Psoas muscle (tissue), 8 donors: ENCODE measurements around the gene TP63. TPM values are rescaled to one million over a fixed set of nuclear protein-coding genes. Genes with fewer than 3 reads are reported as not detected.

Experiments used
- ATAC-seq, 4 donors: fragments of 200-7000 bp; cut with Tn5 transposase; one replicate each; pipeline ENCODE4 v1.9.1; 2020; ENCODE audit warnings: moderate library complexity in 3 of 4, mild to moderate bottlenecking in 2 of 4
- DNase-seq, 2 donors: peaks; one replicate each; pipeline ENCODE4 v3.0.0-alpha.2; 2020
- H3K27ac ChIP-seq: fragments of 200-600 bp; one replicate; pipeline ENCODE4 v1.8.0; 2022
- H3K27me3 ChIP-seq, 3 donors: fragments of 200-600 bp in 1 of 3; one replicate each; pipeline versions ENCODE4 v1.6.1 to v1.8.0; 2013 to 2022; ENCODE audit warnings: low read length in 2 of 3, mild to moderate bottlenecking in 2 of 3, moderate library complexity in 1 of 3; ENCODE audit not compliant: insufficient read depth in 3 of 3
- H3K36me3 ChIP-seq, 2 donors: fragments of 200-600 bp in 1 of 2; one replicate each; pipeline versions ENCODE4 v1.6.1 to v1.8.0; 2013 to 2022; ENCODE audit warnings: low read depth in 1 of 2, mild to moderate bottlenecking in 1 of 2, moderate library complexity in 1 of 2; ENCODE audit not compliant: insufficient read depth in 1 of 2
- H3K4me1 ChIP-seq: fragments of 200-600 bp; one replicate; pipeline ENCODE4 v1.8.0; 2022
- H3K4me3 ChIP-seq: fragments of 200-600 bp; one replicate; pipeline ENCODE4 v1.8.0; 2022; ENCODE audit warnings: mild to moderate bottlenecking
- H3K9me3 ChIP-seq: fragments of 200-600 bp; one replicate; pipeline ENCODE4 v1.8.0; 2022
- CTCF ChIP-seq: fragments of 200-600 bp; IDR thresholded peaks from one replicate; pipeline ENCODE4 v1.8.0; 2022; ENCODE audit warnings: antibody characterized with exemption
- WGBS, 3 donors: extraction: QIAGEN DNeasy Blood & Tissue Kit; methylation state at CpG; one replicate each; pipeline versions ENCODE4 v1.1.6 to v1.1.7; 2013; 5-methylcytosine and 5-hydroxymethylcytosine counted together
- intact Hi-C, 2 donors: fragments of 100-400 bp; cut with DNase I; formaldehyde crosslinking; loops; one replicate each; pipeline versions ENCODE4 v1.11.0 to v1.14.2; 2022
- polyA plus RNA-seq, 3 donors: library from polyadenylated mRNA; stranded (reverse); fragments of 200-250 nt; gene quantifications; one replicate each; pipeline ENCODE4 v1.2.3, GENCODE V29; 2013
- total RNA-seq, 4 donors: library from RNA; stranded (reverse); fragmentation: NEBNext Ultra II Directional in 2 of 4; extraction: Animal tissue kit (Norgen Biotek cat#: 25700) in 2 of 4; gene quantifications; one replicate each; pipeline versions ENCODE4 v1.2.1 to v1.2.4, GENCODE V29; 2021 to 2023
- donor health status: healthy with polysubstance abuse.
- donor health status: DM: no; HTN: no; CAD: no; lungs with moderate emphysema.
- donor health status: Bipolar disorder and iron deficiency.
- donor health status: healthy.
- donor health status: DM: yes; HTN: yes; CAD: no.
- donor health status: DM: no; HTN: no; CAD: no.
- donor health status: DM: no; HTN: no; CAD: no.
- donor health status: DM: yes; HTN: yes; CAD: no.

The TP63 gene
- total and polyA plus RNA-seq, 7 donors = 1.4 to 83.0 (median 13.1) TPM

GRCh38 chr3:189834462-189834861 is 203.3 kb downstream of the TP63 start:
- ATAC-seq (no peak), DNase-seq (no peak)
- no peaks in the 10 kb centered on the region for H3K9me3 ChIP-seq
- peaks cover 17% of the 10 kb centered on the region for H3K4me1 ChIP-seq
- H3K27me3 ChIP-seq = no peaks in the 10 kb centered on the region
- no peak for TF ChIP-seq CTCF
- H3K4me3 ChIP-seq = no peak overlapping the region
- no peak overlapping the region for H3K27ac ChIP-seq
- 92 to 93% (median 93%) methylated on average over 5 of the region's 5 CpGs for WGBS, 3 donors
- H3K36me3 ChIP-seq = peaks cover 0 to 9% of the 10 kb centered on the region in 2 donors
- intact Hi-C loops = no loop called here

DNA sequence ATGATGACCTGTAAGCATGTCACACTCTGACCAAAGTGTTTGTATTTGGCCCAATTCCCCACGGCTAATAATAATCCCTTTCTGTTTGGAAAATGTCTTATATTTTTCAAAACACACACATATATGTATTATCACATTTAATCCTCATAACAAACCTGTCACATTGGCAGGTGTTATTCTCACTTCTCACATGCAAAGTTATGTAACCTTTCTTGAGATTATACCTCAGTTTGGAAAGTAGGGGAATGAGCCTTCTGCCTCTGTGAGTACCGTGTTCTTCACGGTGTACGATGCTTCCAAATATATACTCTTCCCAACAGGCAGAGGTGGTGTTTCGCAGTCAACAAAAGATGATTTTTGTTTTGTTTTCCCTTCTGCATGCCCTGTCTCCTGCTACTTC is 205.6 kb downstream of the TP63 start:
- ATAC-seq (no peak), DNase-seq (no peak)
- TF ChIP-seq CTCF = no peak
- no peaks in the 10 kb centered on the region for H3K27me3 ChIP-seq
- peak overlapping the region; percentile 23 for H3K27ac ChIP-seq
- no peaks in the 10 kb centered on the region for H3K9me3 ChIP-seq
- peaks cover 0 to 9% of the 10 kb centered on the region in 2 donors for H3K36me3 ChIP-seq
- no peak overlapping the region for H3K4me3 ChIP-seq
- H3K4me1 ChIP-seq = peaks cover 24% of the 10 kb centered on the region
- intact Hi-C loops = no loop called here
- 60 to 72% (median 63%) methylated on average over 5 of the region's 5 CpGs for WGBS, 3 donors

- 76 to 79% (median 77%) methylated on average over 6 of the region's 6 CpGs for WGBS, 3 donors
- DNase-seq (no peak), ATAC-seq (no peak)
- Histone ChIP-seq H3K27me3 (no peaks in the 10 kb centered on the region), H3K4me1 (peaks cover 39% of the 10 kb centered on the region), H3K27ac (peak overlapping the region; percentile 66), H3K4me3 (no peak overlapping the region), H3K9me3 (no peaks in the 10 kb centered on the region), H3K36me3 (no peaks in the 10 kb centered on the region)
- intact Hi-C loops = no loop called here
- no peak for TF ChIP-seq CTCF
Measured at GRCh38 chr3:189838291-189838690, 207.1 kb downstream of the TP63 start.

DNA sequence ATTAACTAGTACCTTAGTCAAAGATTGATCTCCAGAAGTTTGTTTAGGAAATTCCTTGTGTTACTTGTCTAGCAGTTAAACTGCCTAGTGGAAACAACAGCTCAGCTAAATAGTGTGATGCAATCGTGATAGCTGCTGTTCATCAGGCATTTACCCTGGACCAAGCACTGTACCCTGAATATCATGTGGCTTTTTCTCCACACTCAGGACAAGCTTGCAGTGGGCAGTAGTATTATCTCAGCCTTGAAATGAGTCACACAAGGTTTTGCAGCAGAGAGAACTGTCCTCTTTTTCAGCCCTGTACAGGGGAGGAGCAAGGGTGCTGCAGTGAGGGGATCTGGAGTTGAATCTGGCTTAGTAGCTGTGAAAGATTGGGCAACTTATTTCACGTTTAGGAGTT is 208.4 kb downstream of the TP63 start:
- Histone ChIP-seq H3K4me3 (peak overlapping the region; percentile 37), H3K27ac (peak overlapping the region; percentile 66), H3K9me3 (no peaks in the 10 kb centered on the region), H3K27me3 (no peaks in the 10 kb centered on the region), H3K36me3 (peaks cover 0 to 6% of the 10 kb centered on the region in 2 donors), H3K4me1 (peaks cover 39% of the 10 kb centered on the region)
- no peak for TF ChIP-seq CTCF
- DNase-seq (peak in 1 of 2 donors; percentile 74), ATAC-seq (peak; percentile 77 to 96 (median 94))
- 25 to 39% (median 31%) methylated on average over 2 of the region's 2 CpGs for WGBS, 3 donors
- intact Hi-C loops = no loop called here
